ENCODE measurements around the gene CALR3.
A peak's percentile ranks its signal among the peaks of the same experiment; 100 is the strongest.
"Not testable (repeated sequence)": the region's sequence is repeated elsewhere in the genome, so short reads cannot be mapped to it uniquely, and the experiment has no call there.

CALR3 gene

GRCh38 chr19:16495982-16496612, at the start of gene CALR3, which contains the start of gene C19orf44:
TSS of gene CALR3 (minus strand) at chr19:16496167. CDS start at chr19:16496129, 38 bp downstream.
TSS of gene C19orf44 (plus strand) at chr19:16496394. CDS start at chr19:16500793, 4,399 bp downstream.
- TF ChIP-seq CTCF (IDR thresholded peaks at IDR 0.05): no peak
- Mint-ChIP-seq H3K9me3 (no peaks in the 10 kb centered on the region), H3K27ac (peak within 1 kb of the TSS; percentile 36), H3K27me3 (ENCODE audit: low read depth, poor library complexity) (no peaks in the 10 kb centered on the region), H3K4me3 (peak within 1 kb of the TSS; percentile 94), H3K4me1 (peaks cover 26% of the 10 kb centered on the region), H3K36me3 (ENCODE audit: low read depth) (peaks cover 4% of the 10 kb centered on the region)
- peak; percentile 96 for DNase-seq

GRCh38 chr19:16544473-16545231, 48.7 kb upstream of the CALR3 start:
- DNase-seq: no peak
- Mint-ChIP-seq H3K27me3 (ENCODE audit: low read depth, poor library complexity) (no peaks in the 10 kb centered on the region), H3K27ac (peak overlapping the region; percentile 37), H3K4me3 (peak overlapping the region; percentile 60), H3K4me1 (peaks cover 29% of the 10 kb centered on the region), H3K9me3 (no peaks in the 10 kb centered on the region), H3K36me3 (ENCODE audit: low read depth) (peaks cover 22% of the 10 kb centered on the region)
- TF ChIP-seq CTCF (IDR thresholded peaks at IDR 0.05): no peak

- not testable (repeated sequence) for H3K27ac Mint-ChIP-seq; H3K9me3 Mint-ChIP-seq; H3K27me3 Mint-ChIP-seq (ENCODE audit: low read depth, poor library complexity); DNase-seq
- peaks cover 31% of the 10 kb centered on the region for H3K36me3 Mint-ChIP-seq (ENCODE audit: low read depth)
- peak overlapping the region; percentile 92 for H3K4me3 Mint-ChIP-seq
- peaks cover 33% of the 10 kb centered on the region for H3K4me1 Mint-ChIP-seq
Measured at GRCh38 chr19:16543734-16544133, 47.8 kb upstream of the CALR3 start.

GRCh38 chr19:16542910-16543472, 47.0 kb upstream of the CALR3 start:
- DNase-seq: no peak
- H3K27me3 Mint-ChIP-seq (ENCODE audit: low read depth, poor library complexity): no peaks in the 10 kb centered on the region
- H3K9me3 Mint-ChIP-seq: no peaks in the 10 kb centered on the region
- no peak for TF ChIP-seq CTCF (IDR thresholded peaks at IDR 0.05)
- peak overlapping the region; percentile 59 for H3K27ac Mint-ChIP-seq
- H3K4me3 Mint-ChIP-seq: peak overlapping the region; percentile 92
- peaks cover 39% of the 10 kb centered on the region for H3K4me1 Mint-ChIP-seq
- peaks cover 38% of the 10 kb centered on the region for H3K36me3 Mint-ChIP-seq (ENCODE audit: low read depth)

GRCh38 chr19:16542045-16542909, 46.3 kb upstream of the CALR3 start, which contains the start of gene CHERP:
TSS of gene CHERP (minus strand) at chr19:16542437. CDS start at chr19:16542378, 59 bp downstream.
- DNase-seq: peak; percentile 95
- no peaks in the 10 kb centered on the region for H3K27me3 Mint-ChIP-seq (ENCODE audit: low read depth, poor library complexity)
- H3K27ac Mint-ChIP-seq: peak within 1 kb of the TSS; percentile 85
- H3K4me3 Mint-ChIP-seq: peak within 1 kb of the TSS; percentile 92
- H3K4me1 Mint-ChIP-seq: peaks cover 39% of the 10 kb centered on the region
- peaks cover 46% of the 10 kb centered on the region for H3K36me3 Mint-ChIP-seq (ENCODE audit: low read depth)
- no peak for TF ChIP-seq CTCF (IDR thresholded peaks at IDR 0.05)
- no peaks in the 10 kb centered on the region for H3K9me3 Mint-ChIP-seq

All from nephron progenitor cell (in vitro differentiated cells).